Ascending aorta (tissue), 2 donors: ENCODE data around the gene NOL4L. TPM values are rescaled to one million over a fixed set of nuclear protein-coding genes. Genes with fewer than 3 reads are reported as not detected.
"Not testable (repeated sequence)": the region's sequence is repeated elsewhere in the genome, so short reads cannot be mapped to it uniquely, and the experiment has no call there.

ENCODE experiments used
- DNase-seq, 2 donors: peaks; one replicate each; pipeline ENCODE4 v3.0.0-alpha.2; 2019; ENCODE audit warnings: low spot score in 2 of 2
- H3K27ac ChIP-seq, 2 donors: fragments of 200-600 bp; sonication (generic); one replicate each; pipeline ENCODE4 v1.5.1; 2016 to 2017; ENCODE audit warnings: mild to moderate bottlenecking in 1 of 2
- H3K27me3 ChIP-seq: fragments of 200-600 bp; sonication (generic); one replicate; pipeline ENCODE4 v1.5.1; 2017
- H3K36me3 ChIP-seq, 2 donors: fragments of 200-600 bp; sonication (generic); one replicate each; pipeline ENCODE4 v1.5.1; 2016
- H3K4me1 ChIP-seq, 2 donors: fragments of 200-600 bp; sonication (generic); one replicate each; pipeline ENCODE4 v1.5.1; 2016 to 2017; ENCODE audit warnings: mild to moderate bottlenecking in 1 of 2
- H3K4me3 ChIP-seq, 2 donors: fragments of 200-600 bp; sonication (generic); one replicate each; pipeline ENCODE4 v1.5.1; 2016 to 2017; ENCODE audit warnings: mild to moderate bottlenecking in 1 of 2
- H3K9me3 ChIP-seq, 2 donors: fragments of 200-600 bp; sonication (generic); one replicate each; pipeline ENCODE4 v1.5.1; 2016
- intact Hi-C: fragments of 100-400 bp; cut with DNase I; formaldehyde crosslinking; loops from one replicate; pipeline ENCODE4 v1.15.1; 2023
- total RNA-seq: library from RNA; depleted of rRNA; stranded (reverse); fragments of >200 nt; gene quantifications from one replicate; pipeline ENCODE4 v1.1.0, GENCODE V29; 2016
- TF ChIP-seq, protein P1 (sequence below), 3 experiments: fragments of 200-600 bp in 2 of 3; fragments of 450-650 bp in 1 of 3; sonication (generic) in 2 of 3; IDR thresholded peaks; one replicate each; pipeline ENCODE4 v1.5.1; 2016 to 2019; ENCODE audit warnings: antibody characterized with exemption in 3 of 3, mild to moderate bottlenecking in 1 of 3, moderate library complexity in 1 of 3

NOL4L gene
- total RNA-seq, 1 donor from 2014 or later, result 19.8 TPM

DNA sequence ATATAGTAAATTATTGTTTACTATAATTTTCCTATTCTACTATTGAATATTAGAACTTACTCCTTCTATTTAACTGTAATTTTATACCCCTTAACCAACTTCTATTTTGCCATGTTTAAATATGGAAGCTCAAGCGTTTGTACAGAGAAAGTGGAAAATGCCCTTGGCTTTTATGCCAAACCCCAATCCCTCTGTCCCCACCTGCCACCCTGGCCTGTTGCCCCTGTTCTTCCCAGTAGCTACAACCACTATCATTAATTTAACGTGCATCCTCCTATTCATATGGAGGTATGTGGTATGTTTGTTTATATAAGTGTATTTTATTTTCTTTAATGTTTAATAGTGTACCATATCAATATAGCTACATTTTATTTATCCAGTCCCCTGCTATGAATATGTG is 168.9 kb downstream of the NOL4L start:
- no peak overlapping the region for H3K4me3 ChIP-seq
- intact Hi-C loops, result no loop called here
- no peaks in the 10 kb centered on the region for H3K27me3 ChIP-seq
- H3K9me3 ChIP-seq, result no peaks in the 10 kb centered on the region
- no peak overlapping the region for H3K27ac ChIP-seq
- DNase-seq, result no peak
- H3K4me1 ChIP-seq, result no peaks in the 10 kb centered on the region
- TF ChIP-seq, protein P1, sequence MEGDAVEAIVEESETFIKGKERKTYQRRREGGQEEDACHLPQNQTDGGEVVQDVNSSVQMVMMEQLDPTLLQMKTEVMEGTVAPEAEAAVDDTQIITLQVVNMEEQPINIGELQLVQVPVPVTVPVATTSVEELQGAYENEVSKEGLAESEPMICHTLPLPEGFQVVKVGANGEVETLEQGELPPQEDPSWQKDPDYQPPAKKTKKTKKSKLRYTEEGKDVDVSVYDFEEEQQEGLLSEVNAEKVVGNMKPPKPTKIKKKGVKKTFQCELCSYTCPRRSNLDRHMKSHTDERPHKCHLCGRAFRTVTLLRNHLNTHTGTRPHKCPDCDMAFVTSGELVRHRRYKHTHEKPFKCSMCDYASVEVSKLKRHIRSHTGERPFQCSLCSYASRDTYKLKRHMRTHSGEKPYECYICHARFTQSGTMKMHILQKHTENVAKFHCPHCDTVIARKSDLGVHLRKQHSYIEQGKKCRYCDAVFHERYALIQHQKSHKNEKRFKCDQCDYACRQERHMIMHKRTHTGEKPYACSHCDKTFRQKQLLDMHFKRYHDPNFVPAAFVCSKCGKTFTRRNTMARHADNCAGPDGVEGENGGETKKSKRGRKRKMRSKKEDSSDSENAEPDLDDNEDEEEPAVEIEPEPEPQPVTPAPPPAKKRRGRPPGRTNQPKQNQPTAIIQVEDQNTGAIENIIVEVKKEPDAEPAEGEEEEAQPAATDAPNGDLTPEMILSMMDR (IDR thresholded peaks at IDR 0.05), result no peak
- no peaks in the 10 kb centered on the region for H3K36me3 ChIP-seq

DNA sequence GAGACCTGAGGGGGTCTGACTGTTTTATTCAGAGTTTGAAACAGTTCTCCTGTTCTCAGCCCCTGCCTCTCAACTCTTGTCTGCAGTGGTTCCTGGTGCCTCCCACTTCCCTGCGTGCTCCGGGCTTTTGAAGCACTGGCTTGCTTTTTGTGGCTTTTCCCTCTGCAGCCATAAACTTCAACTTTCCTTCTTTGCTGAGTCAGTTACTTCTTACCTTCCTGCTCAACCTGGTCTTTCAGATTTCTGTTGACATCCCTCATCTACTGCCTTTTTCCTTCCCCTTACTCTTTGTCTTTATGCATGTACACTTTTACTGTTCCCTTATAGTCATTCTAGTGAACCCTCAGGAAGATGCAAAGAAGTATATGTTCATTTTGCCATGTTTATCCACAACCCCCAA is 169.6 kb downstream of the NOL4L start:
- Histone ChIP-seq H3K36me3 (no peaks in the 10 kb centered on the region), H3K27me3 (no peaks in the 10 kb centered on the region), H3K27ac (no peak overlapping the region), H3K9me3 (no peaks in the 10 kb centered on the region), H3K4me1 (no peaks in the 10 kb centered on the region), H3K4me3 (no peak overlapping the region)
- intact Hi-C loops, result no loop called here
- no peak for DNase-seq
- TF ChIP-seq, protein P1 (IDR thresholded peaks at IDR 0.05), result no peak

DNA sequence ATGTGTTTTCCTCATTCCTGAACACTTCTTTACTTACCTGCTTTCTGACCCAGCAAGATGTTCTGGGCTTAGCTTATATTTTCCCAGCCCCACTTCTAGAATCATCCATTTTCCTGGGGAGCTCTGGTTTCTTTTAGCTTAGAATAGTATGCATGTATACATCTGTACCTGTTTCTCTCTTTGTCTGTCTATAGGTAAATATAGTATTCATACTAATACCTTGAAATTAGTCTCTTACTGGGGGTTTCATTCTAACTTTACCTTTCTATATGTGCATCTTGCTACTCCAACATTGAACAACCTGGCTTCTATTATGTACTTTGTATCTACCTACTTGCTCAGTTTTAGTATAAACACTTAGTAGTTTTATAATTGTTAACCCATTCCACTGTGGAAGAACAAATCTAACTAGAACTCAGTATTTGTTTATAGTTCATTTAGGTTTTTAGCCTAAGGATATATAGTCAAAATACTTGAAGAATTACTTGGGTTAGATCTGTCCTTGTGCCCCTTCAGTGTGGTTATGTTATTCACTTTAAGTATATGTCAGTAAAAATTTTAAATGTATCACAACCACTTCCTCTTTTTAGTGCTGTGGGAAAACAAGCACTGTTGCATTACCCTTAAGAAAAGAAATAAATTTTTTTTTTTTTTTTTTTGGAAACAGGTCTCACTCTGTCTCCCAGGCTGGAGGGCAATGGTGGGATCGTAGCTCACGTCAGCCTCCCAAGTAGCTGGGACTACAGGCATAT is 173.0 kb downstream of the NOL4L start:
- intact Hi-C loops, result no loop called here
- DNase-seq, result no peak
- no peaks in the 10 kb centered on the region for H3K9me3 ChIP-seq
- H3K4me3 ChIP-seq, result no peak overlapping the region
- no peaks in the 10 kb centered on the region for H3K27me3 ChIP-seq
- H3K27ac ChIP-seq, result no peak overlapping the region
- TF ChIP-seq, protein P1 (IDR thresholded peaks at IDR 0.05), result no peak
- no peaks in the 10 kb centered on the region for H3K4me1 ChIP-seq
- peaks cover 0 to 10% of the 10 kb centered on the region in 2 donors for H3K36me3 ChIP-seq

DNA sequence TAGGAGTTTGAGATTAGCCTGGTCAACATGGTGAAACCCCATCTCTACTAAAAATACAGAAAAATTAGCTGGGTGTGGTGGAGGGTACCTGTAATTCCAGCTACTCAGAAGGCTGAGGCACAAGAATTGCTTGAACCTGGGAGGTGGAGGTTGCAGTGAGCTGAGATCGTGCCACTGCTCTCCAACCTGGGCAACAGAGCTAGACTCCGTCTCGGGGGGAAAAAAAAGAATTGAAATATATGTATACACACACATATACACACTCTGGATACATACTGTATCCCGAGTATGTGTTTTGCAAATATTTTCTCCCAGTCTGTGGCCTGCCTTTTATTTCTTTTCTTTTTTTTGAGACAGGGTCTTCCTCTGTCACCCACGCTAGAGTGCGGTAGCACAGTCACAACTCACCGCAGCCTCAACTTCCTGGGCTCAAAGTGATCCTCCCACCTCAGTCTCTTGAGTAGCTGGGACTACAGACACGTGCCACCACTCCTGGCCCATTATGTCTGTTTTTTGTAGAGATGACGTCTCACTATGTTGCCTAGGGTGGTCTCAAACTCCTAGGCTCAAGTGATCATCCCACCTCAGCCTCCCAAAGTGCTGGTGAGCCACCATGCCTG is 177.9 kb downstream of the NOL4L start:
- H3K9me3 ChIP-seq, H3K27me3 ChIP-seq, H3K27ac ChIP-seq, H3K4me1 ChIP-seq, intact Hi-C loops, DNase-seq, H3K4me3 ChIP-seq, H3K36me3 ChIP-seq: not testable (repeated sequence)

DNA sequence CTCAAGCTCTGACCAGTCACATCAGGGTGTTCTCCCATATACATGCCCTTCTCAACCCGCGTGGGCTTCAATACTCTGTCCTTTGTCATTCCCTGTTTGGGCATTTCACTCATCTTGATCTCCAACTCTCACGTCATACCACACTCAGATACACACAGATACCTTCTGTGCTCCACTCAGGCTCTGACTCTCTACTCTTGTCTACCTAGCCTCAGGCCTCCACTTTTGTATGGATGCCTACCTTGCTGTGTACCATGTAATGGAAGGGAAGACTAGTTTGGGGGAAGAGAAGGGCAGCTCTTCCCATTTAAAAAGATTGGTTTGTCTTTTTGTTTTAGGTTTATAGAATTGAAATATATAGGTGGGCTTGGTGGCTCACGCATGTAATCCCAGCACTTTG is 178.4 kb downstream of the NOL4L start:
- Histone ChIP-seq H3K36me3 (peaks cover 0 to 10% of the 10 kb centered on the region in 2 donors), H3K4me1 (no peaks in the 10 kb centered on the region), H3K27ac (no peak overlapping the region), H3K27me3 (no peaks in the 10 kb centered on the region), H3K4me3 (no peak overlapping the region), H3K9me3 (no peaks in the 10 kb centered on the region)
- intact Hi-C loops, result no loop called here
- DNase-seq, result no peak
- TF ChIP-seq, protein P1 (IDR thresholded peaks at IDR 0.05), result no peak

DNA sequence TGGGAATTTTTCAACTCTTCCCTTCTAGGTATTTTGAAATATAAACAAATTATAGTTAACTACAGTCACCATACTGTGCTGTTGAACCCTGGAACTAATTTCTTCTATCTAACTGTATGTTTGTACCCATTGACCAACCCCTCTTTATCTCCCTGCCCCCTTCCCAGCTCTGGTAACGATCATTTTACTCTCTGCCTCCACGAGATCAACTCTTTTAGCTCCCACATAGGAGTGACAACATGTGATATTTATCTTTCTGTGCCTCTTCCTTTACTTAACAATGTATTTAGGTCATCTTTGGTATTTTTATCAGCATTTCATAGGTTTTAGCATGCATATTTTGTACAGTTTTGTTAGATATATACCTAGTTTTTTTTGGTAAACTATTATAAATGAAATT is 181.1 kb downstream of the NOL4L start:
- no peak overlapping the region for H3K4me3 ChIP-seq
- TF ChIP-seq, protein P1 (IDR thresholded peaks at IDR 0.05), result no peak
- H3K36me3 ChIP-seq, result peaks cover 0 to 4% of the 10 kb centered on the region in 2 donors
- H3K4me1 ChIP-seq, result no peaks in the 10 kb centered on the region
- no peak overlapping the region for H3K27ac ChIP-seq
- DNase-seq, result no peak
- H3K9me3 ChIP-seq, result no peaks in the 10 kb centered on the region
- intact Hi-C loops, result no loop called here
- no peaks in the 10 kb centered on the region for H3K27me3 ChIP-seq
